K562 (cell line): ENCODE data around the gene MEF2D. TPM values are rescaled to one million over a fixed set of nuclear protein-coding genes. Genes with fewer than 3 reads are reported as not detected.
A peak's percentile ranks its signal among the peaks of the same experiment; 100 is the strongest.

Experiments
- BCOR ChIP-seq: fragments of 450-650 bp; IDR thresholded peaks from 2 replicates; pipeline ENCODE4 v1.6.1; 2016
- CCNT2 ChIP-seq: IDR thresholded peaks from 2 replicates; pipeline ENCODE4 v1.6.1; 2011; ENCODE audit warnings: borderline replicate concordance, low read depth, mild to moderate bottlenecking, moderate library complexity, mixed read lengths, low read length; ENCODE audit not compliant: insufficient read length; ENCODE audit errors: extremely low read depth
- CTCF ChIP-seq, 3 experiments: IDR thresholded peaks in 2 of 3; conservative IDR thresholded peaks in 1 of 3; 2 replicates each; pipeline ENCODE4 v1.5.1; 2011 to 2012; ENCODE audit warnings: low read length in 3 of 3, mild to moderate bottlenecking in 3 of 3, control low read depth in 2 of 3, improper control_type of control experiment in 1 of 3, inconsistent platforms in 1 of 3, low read depth in 1 of 3, mixed read lengths in 1 of 3, moderate library complexity in 1 of 3; ENCODE audit not compliant: insufficient read depth in 2 of 3
- E2F8 ChIP-seq: fragments of 450-650 bp; IDR thresholded peaks from 2 replicates; pipeline ENCODE4 v1.7.1; 2018; ENCODE audit warnings: mild to moderate bottlenecking, low read depth; ENCODE audit not compliant: partially characterized antibody
- HNRNPH1 ChIP-seq: fragments of 200-400 bp; formaldehyde crosslinking; optimal IDR thresholded peaks from 2 replicates; pipeline ENCODE3; 2017; ENCODE audit warnings: low read depth, mild to moderate bottlenecking, low read length, moderate library complexity
- KDM5B ChIP-seq: fragments of 200-600 bp; sonication (generic); IDR thresholded peaks from 2 replicates; pipeline ENCODE4 v1.6.1; 2012; ENCODE audit warnings: low read depth, mild to moderate bottlenecking, moderate library complexity, low read length, control low read depth, inconsistent platforms; ENCODE audit not compliant: insufficient replicate concordance
- MCM5 ChIP-seq: fragments of 450-650 bp; IDR thresholded peaks from 2 replicates; pipeline ENCODE4 v1.6.1; 2016; ENCODE audit warnings: low read depth
- NONO ChIP-seq, 2 experiments: fragments of 200-400 bp in 1 of 2; fragments of 450-650 bp in 1 of 2; formaldehyde crosslinking in 1 of 2; IDR thresholded peaks; 2 replicates each; pipeline ENCODE4 v1.6.1; 2017; ENCODE audit warnings: low read depth in 2 of 2, mild to moderate bottlenecking in 2 of 2, moderate library complexity in 2 of 2, low read length in 1 of 2
- NR2F6 ChIP-seq: fragments of 450-650 bp; formaldehyde crosslinking; IDR thresholded peaks from 2 replicates; pipeline ENCODE4 v1.4.0; 2020; ENCODE audit warnings: mild to moderate bottlenecking
- POLR2B ChIP-seq: fragments of 450-650 bp; IDR thresholded peaks from 2 replicates; pipeline ENCODE4 v1.6.1; 2018; ENCODE audit warnings: low read depth; ENCODE audit not compliant: partially characterized antibody
- RBBP5 ChIP-seq: fragments of 200-600 bp; sonication (generic); IDR thresholded peaks from 2 replicates; pipeline ENCODE4 v1.6.1; 2012; ENCODE audit warnings: borderline replicate concordance, mild to moderate bottlenecking, low read length, control low read depth, inconsistent platforms; ENCODE audit not compliant: insufficient read depth, poor library complexity, severe bottlenecking
- ZBTB17 ChIP-seq: fragments of 450-650 bp; formaldehyde crosslinking; IDR thresholded peaks from 2 replicates; pipeline ENCODE4 v1.4.0; 2020; ENCODE audit warnings: mild to moderate bottlenecking
- ZNF583 ChIP-seq: fragments of 250-450 bp; sonication (Bioruptor Pico); IDR thresholded peaks from 2 replicates; pipeline ENCODE4 v1.4.0; 2020
- ZNF740 ChIP-seq, 3 experiments: fragments of 200-800 bp in 1 of 3; sonication (Bioruptor generic) in 1 of 3; sonication (generic) in 1 of 3; formaldehyde crosslinking in 1 of 3; IDR thresholded peaks; 2 replicates each; pipeline versions ENCODE4 v1.6.1 to v1.8.0; 2016 to 2022; ENCODE audit warnings: mild to moderate bottlenecking in 2 of 3, missing compliant biosample characterization in 2 of 3, missing genetic modification characterization in 2 of 3, missing genetic modification reagents in 1 of 3
- polyA plus RNA-seq, 8 experiments: library from polyadenylated mRNA; depleted of rRNA in 4 of 8; stranded (reverse) in 5 of 8; unstranded in 3 of 8; fragments of >200 nt; fragmentation: Nextera tagmentation in 2 of 8; fragmentation: Illumina TruSeq in 1 of 8; extraction: Ambion mirVana in 2 of 8; extraction: Trizol in 1 of 8; gene quantifications; 2 replicates each; pipeline versions ENCODE4 v1.2.1 to v1.2.3, GENCODE V29; 2011 to 2014; ENCODE audit warnings: inconsistent platforms in 1 of 8, missing spikeins in 1 of 8
- total RNA-seq, 7 experiments: library from RNA; depleted of rRNA in 6 of 7; stranded (reverse); fragments of >200 nt in 6 of 7; fragmentation: Illumina TruSeq in 2 of 7; extraction: Trizol in 2 of 7; gene quantifications; 2 replicates each; pipeline versions ENCODE4 v1.2.1 to v1.2.3, GENCODE V29; 2011 to 2021; ENCODE audit warnings: low replicate concordance in 1 of 7
- TF ChIP-seq, protein P1 (sequence below): fragments of 250-450 bp; sonication (Bioruptor Pico); IDR thresholded peaks from 2 replicates; pipeline ENCODE4 v1.5.1; 2021; ENCODE audit warnings: mild to moderate bottlenecking
- TF ChIP-seq, protein P2 (sequence below): fragments of 450-650 bp; IDR thresholded peaks from 2 replicates; pipeline ENCODE4 v1.6.1; 2018; ENCODE audit warnings: mild to moderate bottlenecking, low read depth; ENCODE audit not compliant: partially characterized antibody

Gene MEF2D
- total and polyA plus RNA-seq, 9 of the 15 experiments (the other 6 are each of a cell fraction or from before 2014, with no cell fraction given) = 0.10 to 19.5 (median 2.6) TPM

GRCh38 chr1:156500793-156501506 lies 375 bp upstream of the MEF2D start (continued):
- TF ChIP-seq MCM5 (no peak), POLR2B (peak; percentile 76), BCOR (no peak), NONO (IDR thresholded peaks at IDR 0.05; ENCODE audit: low read depth in 2 of 2, low read length in 1 of 2) (peak in 1 of 2 experiments; percentile 68; a peak in 2 of 4 replicates), ZNF740 (CRISPR knock-in tag; IDR thresholded peaks at IDR 0.05) (peak; percentile 94), ZNF740 (tag; IDR thresholded peaks at IDR 0.05) (peak in 1 of 2 experiments; percentile 89; a peak in 1 of 4 replicates), RBBP5 (peak; percentile 70), NR2F6 (CRISPR knock-in tag) (0 out of 2 replicates have a peak, but pooled peaks have one; percentile 57), E2F8 (no peak), HNRNPH1 (no peak), ZBTB17 (CRISPR knock-in tag) (peak; percentile 77), ZNF583 (CRISPR knock-in tag) (no peak), KDM5B (peak; percentile 37), CTCF (IDR thresholded peaks at IDR 0.05 in 2 of 3, conservative IDR thresholded peaks at IDR 0.05 in 1 of 3; ENCODE audit: insufficient read depth in 2 of 3, low read depth in 1 of 3, low read length in 3 of 3) (peak; percentile 70 to 78 (median 76)), CCNT2 (peak; percentile 69)
- TF ChIP-seq, protein P1, sequence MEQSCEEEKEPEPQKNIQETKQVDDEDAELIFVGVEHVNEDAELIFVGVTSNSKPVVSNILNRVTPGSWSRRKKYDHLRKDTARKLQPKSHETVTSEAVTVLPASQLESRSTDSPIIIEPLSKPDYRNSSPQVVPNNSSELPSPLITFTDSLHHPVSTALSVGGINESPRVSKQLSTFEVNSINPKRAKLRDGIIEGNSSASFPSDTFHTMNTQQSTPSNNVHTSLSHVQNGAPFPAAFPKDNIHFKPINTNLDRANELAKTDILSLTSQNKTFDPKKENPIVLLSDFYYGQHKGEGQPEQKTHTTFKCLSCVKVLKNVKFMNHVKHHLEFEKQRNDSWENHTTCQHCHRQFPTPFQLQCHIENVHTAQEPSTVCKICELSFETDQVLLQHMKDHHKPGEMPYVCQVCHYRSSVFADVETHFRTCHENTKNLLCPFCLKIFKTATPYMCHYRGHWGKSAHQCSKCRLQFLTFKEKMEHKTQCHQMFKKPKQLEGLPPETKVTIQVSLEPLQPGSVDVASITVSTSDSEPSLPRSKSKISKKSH (CRISPR knock-in tag) = no peak
- TF ChIP-seq, protein P2, sequence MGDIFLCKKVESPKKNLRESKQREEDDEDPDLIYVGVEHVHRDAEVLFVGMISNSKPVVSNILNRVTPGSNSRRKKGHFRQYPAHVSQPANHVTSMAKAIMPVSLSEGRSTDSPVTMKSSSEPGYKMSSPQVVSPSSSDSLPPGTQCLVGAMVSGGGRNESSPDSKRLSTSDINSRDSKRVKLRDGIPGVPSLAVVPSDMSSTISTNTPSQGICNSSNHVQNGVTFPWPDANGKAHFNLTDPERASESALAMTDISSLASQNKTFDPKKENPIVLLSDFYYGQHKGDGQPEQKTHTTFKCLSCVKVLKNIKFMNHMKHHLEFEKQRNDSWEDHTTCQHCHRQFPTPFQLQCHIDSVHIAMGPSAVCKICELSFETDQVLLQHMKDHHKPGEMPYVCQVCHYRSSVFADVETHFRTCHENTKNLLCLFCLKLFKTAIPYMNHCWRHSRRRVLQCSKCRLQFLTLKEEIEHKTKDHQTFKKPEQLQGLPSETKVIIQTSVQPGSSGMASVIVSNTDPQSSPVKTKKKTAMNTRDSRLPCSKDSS = no peak
